Liver (tissue), 3 donors: Measurements from ENCODE around the gene TMIGD3.

Experiments used
- CTCF ChIP-seq: fragments of 150-350 bp; IDR thresholded peaks from 2 replicates; pipeline ENCODE4 v1.5.1; 2017; ENCODE audit warnings: improper control_type of control experiment, low read depth, low read length; ENCODE audit not compliant: missing input control
- GABPA ChIP-seq, 2 donors: IDR thresholded peaks in 1 of 2; conservative IDR thresholded peaks in 1 of 2; 2 replicates each; pipeline ENCODE4 v1.6.1; 2016; ENCODE audit warnings: antibody characterized with exemption in 2 of 2, mild to moderate bottlenecking in 1 of 2, moderate library complexity in 1 of 2
- MAX ChIP-seq: IDR thresholded peaks from 2 replicates; pipeline ENCODE4 v1.6.1; 2016; ENCODE audit warnings: antibody characterized with exemption
- REST ChIP-seq: IDR thresholded peaks from 2 replicates; pipeline ENCODE4 v1.6.1; 2016; ENCODE audit warnings: antibody characterized with exemption, mild to moderate bottlenecking
- TAF1 ChIP-seq: conservative IDR thresholded peaks from 2 replicates; pipeline ENCODE4 v1.6.1; 2016; ENCODE audit warnings: antibody characterized with exemption, mild to moderate bottlenecking
- YY1 ChIP-seq: IDR thresholded peaks from 2 replicates; pipeline ENCODE4 v1.6.1; 2016; ENCODE audit warnings: antibody characterized with exemption, mild to moderate bottlenecking
- donor health status: healthy.
- donor health status: healthy.

- TF ChIP-seq YY1 = no peak
- TF ChIP-seq CTCF = no peak
- no peak for TF ChIP-seq REST
- TF ChIP-seq TAF1 = no peak
- TF ChIP-seq MAX = no peak
- TF ChIP-seq GABPA (IDR thresholded peaks at IDR 0.05 in 1 of 2, conservative IDR thresholded peaks at IDR 0.05 in 1 of 2) = no peak
Observed at GRCh38 chr1:111506561-111506960, 3.1 kb upstream of the TMIGD3 start.
